Hepatocyte (in vitro differentiated cells): ENCODE results near the gene DENND6B.

ENCODE experiments used
- EZH2phosphoT487 ChIP-seq: fragments of 200-600 bp; sonication (generic); IDR thresholded peaks from one replicate; pipeline ENCODE4 v1.6.1; 2018; ENCODE audit warnings: antibody characterized with exemption, mild to moderate bottlenecking, low read depth, moderate library complexity; ENCODE audit not compliant: unreplicated experiment, severe bottlenecking
- TF ChIP-seq, protein P1 (sequence below): fragments of 200-600 bp; sonication (generic); IDR thresholded peaks from 2 replicates; pipeline ENCODE4 v1.5.1; 2016; ENCODE audit warnings: antibody characterized with exemption, mild to moderate bottlenecking; ENCODE audit not compliant: poor library complexity

DNA sequence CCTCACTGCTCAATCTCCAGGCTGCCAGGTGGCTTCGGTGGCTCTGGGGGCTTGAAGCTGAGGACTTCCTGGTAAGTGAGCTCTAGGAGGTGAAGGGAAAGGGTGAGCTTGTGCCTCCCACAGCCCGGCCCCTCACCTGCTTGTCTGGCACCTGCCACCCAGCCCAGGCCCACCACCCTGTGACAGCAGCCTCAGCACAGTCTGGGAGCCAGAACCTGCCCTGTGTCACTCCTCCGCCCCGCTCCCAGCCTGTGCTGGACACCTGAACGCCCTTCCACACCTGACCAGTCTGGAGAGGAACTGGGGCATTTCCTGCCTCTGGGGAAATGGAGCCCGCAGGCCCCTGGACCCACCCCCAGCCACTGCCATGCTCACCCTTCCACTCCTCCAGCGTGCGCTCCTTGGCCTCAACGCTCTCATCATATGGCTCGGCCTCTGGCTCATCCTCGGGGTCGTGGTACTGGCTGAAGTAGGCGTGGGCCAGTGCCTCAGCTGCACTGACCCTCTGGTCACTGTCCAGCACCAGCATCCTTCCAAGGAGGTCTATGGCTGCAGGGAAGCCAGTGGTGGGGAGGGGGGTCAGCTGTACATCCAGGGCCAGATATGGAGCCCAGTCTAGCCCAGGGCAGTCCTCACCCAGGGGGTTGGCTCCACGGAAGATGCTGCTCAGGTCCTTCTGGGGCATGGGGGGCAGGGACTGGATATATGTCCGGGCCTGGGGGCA, 61.7 kb downstream of the DENND6B start:
- TF ChIP-seq, protein P1, sequence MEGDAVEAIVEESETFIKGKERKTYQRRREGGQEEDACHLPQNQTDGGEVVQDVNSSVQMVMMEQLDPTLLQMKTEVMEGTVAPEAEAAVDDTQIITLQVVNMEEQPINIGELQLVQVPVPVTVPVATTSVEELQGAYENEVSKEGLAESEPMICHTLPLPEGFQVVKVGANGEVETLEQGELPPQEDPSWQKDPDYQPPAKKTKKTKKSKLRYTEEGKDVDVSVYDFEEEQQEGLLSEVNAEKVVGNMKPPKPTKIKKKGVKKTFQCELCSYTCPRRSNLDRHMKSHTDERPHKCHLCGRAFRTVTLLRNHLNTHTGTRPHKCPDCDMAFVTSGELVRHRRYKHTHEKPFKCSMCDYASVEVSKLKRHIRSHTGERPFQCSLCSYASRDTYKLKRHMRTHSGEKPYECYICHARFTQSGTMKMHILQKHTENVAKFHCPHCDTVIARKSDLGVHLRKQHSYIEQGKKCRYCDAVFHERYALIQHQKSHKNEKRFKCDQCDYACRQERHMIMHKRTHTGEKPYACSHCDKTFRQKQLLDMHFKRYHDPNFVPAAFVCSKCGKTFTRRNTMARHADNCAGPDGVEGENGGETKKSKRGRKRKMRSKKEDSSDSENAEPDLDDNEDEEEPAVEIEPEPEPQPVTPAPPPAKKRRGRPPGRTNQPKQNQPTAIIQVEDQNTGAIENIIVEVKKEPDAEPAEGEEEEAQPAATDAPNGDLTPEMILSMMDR: no peak
- no peak for TF ChIP-seq EZH2phosphoT487
